HL-60 (cell line): Measurements from ENCODE around the gene NEK1.

Experiments used
- GABPA ChIP-seq: IDR thresholded peaks from 2 replicates; pipeline ENCODE4 v1.6.1; 2012; ENCODE audit warnings: low read depth
- POLR2AphosphoS5 ChIP-seq: IDR thresholded peaks from 2 replicates; pipeline ENCODE4 v1.6.1; 2012; ENCODE audit warnings: low read depth
- SPI1 ChIP-seq: IDR thresholded peaks from 2 replicates; pipeline ENCODE4 v1.6.1; 2012; ENCODE audit warnings: low read depth, mild to moderate bottlenecking, borderline replicate concordance
- TF ChIP-seq, protein P1 (sequence below): IDR thresholded peaks from one replicate; pipeline ENCODE4 v1.5.1; 2011; ENCODE audit warnings: low read length, control low read depth, inconsistent platforms; ENCODE audit not compliant: insufficient read depth
- TF ChIP-seq, protein P2 (sequence below): IDR thresholded peaks from 2 replicates; pipeline ENCODE4 v1.6.1; 2012; ENCODE audit warnings: low read depth; ENCODE audit not compliant: insufficient replicate concordance

DNA sequence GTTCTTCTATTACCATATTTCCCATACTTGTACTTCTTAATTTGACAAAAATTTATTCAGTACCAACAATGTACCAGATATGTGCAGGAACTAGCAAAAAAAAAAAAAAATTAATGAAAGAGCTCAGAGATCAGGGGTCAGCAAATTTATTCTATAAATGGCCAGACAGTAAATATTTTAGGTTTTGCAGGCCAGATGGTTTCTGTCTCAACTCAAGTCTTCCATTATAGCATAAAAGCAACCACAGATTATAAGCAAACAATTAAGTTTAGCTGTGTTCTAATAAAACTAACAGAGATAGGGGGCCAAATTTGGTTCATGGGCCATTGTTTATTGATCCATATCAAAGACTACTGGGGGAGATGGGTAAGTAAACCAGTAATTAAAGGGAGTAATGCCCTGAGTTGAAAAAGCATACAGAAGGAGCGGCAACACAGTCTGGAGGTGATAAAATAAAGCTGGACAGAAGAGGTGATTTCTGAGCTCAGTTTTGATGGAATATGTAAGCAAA lies 19.3 kb downstream of the NEK1 start:
- TF ChIP-seq, protein P1, sequence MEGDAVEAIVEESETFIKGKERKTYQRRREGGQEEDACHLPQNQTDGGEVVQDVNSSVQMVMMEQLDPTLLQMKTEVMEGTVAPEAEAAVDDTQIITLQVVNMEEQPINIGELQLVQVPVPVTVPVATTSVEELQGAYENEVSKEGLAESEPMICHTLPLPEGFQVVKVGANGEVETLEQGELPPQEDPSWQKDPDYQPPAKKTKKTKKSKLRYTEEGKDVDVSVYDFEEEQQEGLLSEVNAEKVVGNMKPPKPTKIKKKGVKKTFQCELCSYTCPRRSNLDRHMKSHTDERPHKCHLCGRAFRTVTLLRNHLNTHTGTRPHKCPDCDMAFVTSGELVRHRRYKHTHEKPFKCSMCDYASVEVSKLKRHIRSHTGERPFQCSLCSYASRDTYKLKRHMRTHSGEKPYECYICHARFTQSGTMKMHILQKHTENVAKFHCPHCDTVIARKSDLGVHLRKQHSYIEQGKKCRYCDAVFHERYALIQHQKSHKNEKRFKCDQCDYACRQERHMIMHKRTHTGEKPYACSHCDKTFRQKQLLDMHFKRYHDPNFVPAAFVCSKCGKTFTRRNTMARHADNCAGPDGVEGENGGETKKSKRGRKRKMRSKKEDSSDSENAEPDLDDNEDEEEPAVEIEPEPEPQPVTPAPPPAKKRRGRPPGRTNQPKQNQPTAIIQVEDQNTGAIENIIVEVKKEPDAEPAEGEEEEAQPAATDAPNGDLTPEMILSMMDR: no peak
- TF ChIP-seq POLR2AphosphoS5 (no peak), SPI1 (no peak), GABPA (no peak)
- TF ChIP-seq, protein P2, sequence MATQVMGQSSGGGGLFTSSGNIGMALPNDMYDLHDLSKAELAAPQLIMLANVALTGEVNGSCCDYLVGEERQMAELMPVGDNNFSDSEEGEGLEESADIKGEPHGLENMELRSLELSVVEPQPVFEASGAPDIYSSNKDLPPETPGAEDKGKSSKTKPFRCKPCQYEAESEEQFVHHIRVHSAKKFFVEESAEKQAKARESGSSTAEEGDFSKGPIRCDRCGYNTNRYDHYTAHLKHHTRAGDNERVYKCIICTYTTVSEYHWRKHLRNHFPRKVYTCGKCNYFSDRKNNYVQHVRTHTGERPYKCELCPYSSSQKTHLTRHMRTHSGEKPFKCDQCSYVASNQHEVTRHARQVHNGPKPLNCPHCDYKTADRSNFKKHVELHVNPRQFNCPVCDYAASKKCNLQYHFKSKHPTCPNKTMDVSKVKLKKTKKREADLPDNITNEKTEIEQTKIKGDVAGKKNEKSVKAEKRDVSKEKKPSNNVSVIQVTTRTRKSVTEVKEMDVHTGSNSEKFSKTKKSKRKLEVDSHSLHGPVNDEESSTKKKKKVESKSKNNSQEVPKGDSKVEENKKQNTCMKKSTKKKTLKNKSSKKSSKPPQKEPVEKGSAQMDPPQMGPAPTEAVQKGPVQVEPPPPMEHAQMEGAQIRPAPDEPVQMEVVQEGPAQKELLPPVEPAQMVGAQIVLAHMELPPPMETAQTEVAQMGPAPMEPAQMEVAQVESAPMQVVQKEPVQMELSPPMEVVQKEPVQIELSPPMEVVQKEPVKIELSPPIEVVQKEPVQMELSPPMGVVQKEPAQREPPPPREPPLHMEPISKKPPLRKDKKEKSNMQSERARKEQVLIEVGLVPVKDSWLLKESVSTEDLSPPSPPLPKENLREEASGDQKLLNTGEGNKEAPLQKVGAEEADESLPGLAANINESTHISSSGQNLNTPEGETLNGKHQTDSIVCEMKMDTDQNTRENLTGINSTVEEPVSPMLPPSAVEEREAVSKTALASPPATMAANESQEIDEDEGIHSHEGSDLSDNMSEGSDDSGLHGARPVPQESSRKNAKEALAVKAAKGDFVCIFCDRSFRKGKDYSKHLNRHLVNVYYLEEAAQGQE: no peak
